HepG2 (cell line): ENCODE measurements around the gene MPO.

Source experiments
- CEBPB ChIP-seq: IDR thresholded peaks from 2 replicates; pipeline ENCODE4 v1.6.1; 2011; ENCODE audit warnings: low read depth, low read length, improper control_type of control experiment, borderline replicate concordance
- CREM ChIP-seq, 2 experiments: sonication (generic) in 1 of 2; formaldehyde crosslinking in 1 of 2; IDR thresholded peaks; 2 replicates each; pipeline versions ENCODE4 v1.4.0 to v1.6.1; 2016 to 2020; ENCODE audit warnings: antibody characterized with exemption in 1 of 2, mild to moderate bottlenecking in 1 of 2, missing genetic modification reagents in 1 of 2
- FOXC1 ChIP-seq: sonication (generic); formaldehyde crosslinking; IDR thresholded peaks from 2 replicates; pipeline ENCODE4 v1.8.0; 2022; ENCODE audit warnings: mild to moderate bottlenecking, missing genetic modification reagents, borderline replicate concordance
- TF ChIP-seq, protein P1 (sequence below): IDR thresholded peaks from 2 replicates; pipeline ENCODE4 v1.6.1; 2012; ENCODE audit warnings: inconsistent platforms

- no peak for TF ChIP-seq CREM (IDR thresholded peaks at IDR 0.05)
- TF ChIP-seq CREM (CRISPR knock-in tag; IDR thresholded peaks at IDR 0.05): no peak
- TF ChIP-seq, protein P1, sequence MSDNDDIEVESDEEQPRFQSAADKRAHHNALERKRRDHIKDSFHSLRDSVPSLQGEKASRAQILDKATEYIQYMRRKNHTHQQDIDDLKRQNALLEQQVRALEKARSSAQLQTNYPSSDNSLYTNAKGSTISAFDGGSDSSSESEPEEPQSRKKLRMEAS: no peak
- TF ChIP-seq FOXC1 (CRISPR knock-in tag): no peak
- TF ChIP-seq CEBPB: no peak
Measured at GRCh38 chr17:58231641-58232040, 49.1 kb downstream of the MPO start.
